Natural killer cell (primary cell): Measurements from ENCODE around the gene MSI2. TPM values are rescaled to one million over a fixed set of nuclear protein-coding genes. Genes with fewer than 3 reads are reported as not detected.
A peak's percentile ranks its signal among the peaks of the same experiment; 100 is the strongest.

Experiments
- ATAC-seq, 3 donors: fragments of 150-1000 bp in 2 of 3; fragments of 200-7000 bp in 1 of 3; cut with Tn5 transposase; 1 replicate in 1 of 3; 2 replicates in 2 of 3; pipeline ENCODE4 v1.10.0; 2021; ENCODE audit warnings: mild to moderate bottlenecking in 2 of 3, moderate library complexity in 2 of 3
- DNase-seq, 2 donors: peaks; one replicate each; pipeline versions ENCODE4 v3.0.0 to v3.0.0-alpha.2; 2013 to 2021; ENCODE audit warnings: mixed read lengths in 1 of 2
- H3K27ac ChIP-seq: one replicate; pipeline ENCODE4 v1.5.1; 2013; ENCODE audit warnings: mild to moderate bottlenecking, low read length
- H3K27me3 ChIP-seq: one replicate; pipeline ENCODE4 v1.6.1; 2013; ENCODE audit warnings: low read length; ENCODE audit not compliant: control insufficient read depth, insufficient read depth
- H3K36me3 ChIP-seq: one replicate; pipeline ENCODE4 v1.6.1; 2013; ENCODE audit warnings: low read length; ENCODE audit not compliant: control insufficient read depth, insufficient read depth
- H3K4me1 ChIP-seq: one replicate; pipeline ENCODE4 v1.6.1; 2013; ENCODE audit warnings: low read length; ENCODE audit not compliant: control insufficient read depth, insufficient read depth
- H3K4me3 ChIP-seq: one replicate; pipeline ENCODE4 v1.5.1; 2013; ENCODE audit warnings: low read length
- H3K9me3 ChIP-seq: one replicate; pipeline ENCODE4 v1.6.1; 2013; ENCODE audit warnings: low read length; ENCODE audit not compliant: control insufficient read depth, insufficient read depth
- H3K27ac Mint-ChIP-seq, 2 donors: one replicate each; pipeline ENCODE4 v1.8.0; 2022; ENCODE audit warnings: mild to moderate bottlenecking in 2 of 2, mixed read lengths in 2 of 2, moderate library complexity in 1 of 2
- H3K27me3 Mint-ChIP-seq, 2 donors: one replicate each; pipeline ENCODE4 v1.8.0; 2022; ENCODE audit warnings: low read depth in 2 of 2, mixed read lengths in 2 of 2
- H3K36me3 Mint-ChIP-seq: one replicate; pipeline ENCODE4 v1.8.0; 2022; ENCODE audit warnings: mixed read lengths
- H3K4me1 Mint-ChIP-seq, 2 donors: one replicate each; pipeline ENCODE4 v1.8.0; 2022; ENCODE audit warnings: mixed read lengths in 2 of 2
- H3K4me3 Mint-ChIP-seq: one replicate; pipeline ENCODE4 v1.8.0; 2022; ENCODE audit warnings: mild to moderate bottlenecking, moderate library complexity, mixed read lengths
- H3K9me3 Mint-ChIP-seq, 2 donors: one replicate each; pipeline ENCODE4 v1.8.0; 2022; ENCODE audit warnings: mixed read lengths in 2 of 2
- WGBS: methylation state at CpG from one replicate; pipeline ENCODE4 v1.1.7; 2013; ENCODE audit warnings: missing lambda C conversion rate; ENCODE audit not compliant: insufficient coverage; 5-methylcytosine and 5-hydroxymethylcytosine counted together
- intact Hi-C: fragments of 100-400 bp; cut with micrococcal nuclease; formaldehyde crosslinking; loops from one replicate; pipeline ENCODE4 v1.14.2; 2022
- total RNA-seq, 4 donors: library from RNA; stranded (reverse); fragments of 120-200 nt in 1 of 4; gene quantifications; one replicate each; pipeline versions ENCODE4 v1.2.3 to v1.2.4, GENCODE V29; 2013 to 2022
- TF ChIP-seq, protein P1 (sequence below): fragments of 200-600 bp; IDR thresholded peaks from one replicate; pipeline ENCODE4 v1.8.0; 2022; ENCODE audit warnings: antibody characterized with exemption

The MSI2 gene
- total RNA-seq, 3 donors from 2014 or later (not counting 1 experiment from before 2014, with no cell fraction given): 95.5 to 145 (median 96.8) TPM

DNA sequence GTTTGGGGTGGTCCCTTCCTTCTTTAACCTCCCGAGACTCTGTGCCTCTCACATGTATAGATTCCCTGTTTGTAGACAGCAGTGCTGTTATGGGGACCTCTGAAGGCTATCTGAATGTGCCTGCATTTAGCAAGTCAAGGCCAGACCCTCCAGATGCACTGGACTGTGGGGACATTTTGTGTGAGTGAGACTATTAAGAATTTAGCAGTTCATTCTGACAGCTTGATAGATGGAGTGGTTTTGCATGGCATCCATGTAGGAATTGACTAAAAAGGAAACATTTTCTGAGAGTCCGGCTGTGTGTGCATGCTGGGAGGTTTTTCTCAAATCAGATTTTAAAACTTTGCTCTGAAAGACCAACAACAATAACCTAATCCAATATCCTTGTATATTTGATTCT is 226.3 kb downstream of the MSI2 start:
- intact Hi-C loops: no loop called here
- Mint-ChIP-seq H3K27me3 (peaks cover 20 to 65% of the 10 kb centered on the region in 2 donors), H3K4me1 (peaks cover 37 to 55% of the 10 kb centered on the region in 2 donors), H3K27ac (no peak overlapping the region), H3K4me3 (no peak overlapping the region), H3K9me3 (no peaks in the 10 kb centered on the region), H3K36me3 (no peaks in the 10 kb centered on the region)
- Histone ChIP-seq H3K36me3 (no peaks in the 10 kb centered on the region), H3K27ac (no peak overlapping the region), H3K4me1 (peaks cover 20% of the 10 kb centered on the region), H3K9me3 (no peaks in the 10 kb centered on the region), H3K27me3 (no peaks in the 10 kb centered on the region), H3K4me3 (no peak overlapping the region)
- 83% methylated on average over 2 of the region's 2 CpGs for WGBS
- DNase-seq (no peak), ATAC-seq (no peak)
- TF ChIP-seq, protein P1, sequence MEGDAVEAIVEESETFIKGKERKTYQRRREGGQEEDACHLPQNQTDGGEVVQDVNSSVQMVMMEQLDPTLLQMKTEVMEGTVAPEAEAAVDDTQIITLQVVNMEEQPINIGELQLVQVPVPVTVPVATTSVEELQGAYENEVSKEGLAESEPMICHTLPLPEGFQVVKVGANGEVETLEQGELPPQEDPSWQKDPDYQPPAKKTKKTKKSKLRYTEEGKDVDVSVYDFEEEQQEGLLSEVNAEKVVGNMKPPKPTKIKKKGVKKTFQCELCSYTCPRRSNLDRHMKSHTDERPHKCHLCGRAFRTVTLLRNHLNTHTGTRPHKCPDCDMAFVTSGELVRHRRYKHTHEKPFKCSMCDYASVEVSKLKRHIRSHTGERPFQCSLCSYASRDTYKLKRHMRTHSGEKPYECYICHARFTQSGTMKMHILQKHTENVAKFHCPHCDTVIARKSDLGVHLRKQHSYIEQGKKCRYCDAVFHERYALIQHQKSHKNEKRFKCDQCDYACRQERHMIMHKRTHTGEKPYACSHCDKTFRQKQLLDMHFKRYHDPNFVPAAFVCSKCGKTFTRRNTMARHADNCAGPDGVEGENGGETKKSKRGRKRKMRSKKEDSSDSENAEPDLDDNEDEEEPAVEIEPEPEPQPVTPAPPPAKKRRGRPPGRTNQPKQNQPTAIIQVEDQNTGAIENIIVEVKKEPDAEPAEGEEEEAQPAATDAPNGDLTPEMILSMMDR: no peak

GRCh38 chr17:57484081-57484666 is 227.9 kb downstream of the MSI2 start:
- Histone ChIP-seq H3K4me3 (no peak overlapping the region), H3K27ac (no peak overlapping the region), H3K27me3 (no peaks in the 10 kb centered on the region), H3K36me3 (no peaks in the 10 kb centered on the region), H3K9me3 (no peaks in the 10 kb centered on the region), H3K4me1 (peaks cover 20% of the 10 kb centered on the region)
- H3K27ac Mint-ChIP-seq: no peak overlapping the region
- no peak for DNase-seq
- H3K27me3 Mint-ChIP-seq: peaks cover 16 to 70% of the 10 kb centered on the region in 2 donors
- intact Hi-C loops: no loop called here
- TF ChIP-seq, protein P1: no peak
- no peaks in the 10 kb centered on the region for H3K9me3 Mint-ChIP-seq
- peaks cover 37 to 59% of the 10 kb centered on the region in 2 donors for H3K4me1 Mint-ChIP-seq
- no peak overlapping the region for H3K4me3 Mint-ChIP-seq
- H3K36me3 Mint-ChIP-seq: no peaks in the 10 kb centered on the region
- no peak for ATAC-seq
- WGBS: 96% methylated on average over 6 of the region's 6 CpGs

- H3K27ac Mint-ChIP-seq: peak overlapping the region in 1 of 2 donors; percentile 5
- no peaks in the 10 kb centered on the region for H3K27me3 ChIP-seq
- H3K4me1 Mint-ChIP-seq: peaks cover 37 to 59% of the 10 kb centered on the region in 2 donors
- ATAC-seq (peak in 1 of 3 donors; percentile 51), DNase-seq (no peak)
- intact Hi-C loops: no loop called here
- H3K4me3 ChIP-seq: no peak overlapping the region
- H3K9me3 Mint-ChIP-seq: no peaks in the 10 kb centered on the region
- peaks cover 16 to 70% of the 10 kb centered on the region in 2 donors for H3K27me3 Mint-ChIP-seq
- peaks cover 20% of the 10 kb centered on the region for H3K4me1 ChIP-seq
- no peaks in the 10 kb centered on the region for H3K36me3 ChIP-seq
- H3K9me3 ChIP-seq: no peaks in the 10 kb centered on the region
- 66% methylated on average over 10 of the region's 10 CpGs for WGBS
- H3K27ac ChIP-seq: no peak overlapping the region
- no peaks in the 10 kb centered on the region for H3K36me3 Mint-ChIP-seq
- TF ChIP-seq, protein P1: no peak
- H3K4me3 Mint-ChIP-seq: no peak overlapping the region
These were observed 228.7 kb downstream of the MSI2 start for GRCh38 chr17:57484826-57485565.
